NCI-H1092 (cell line): ENCODE data around the gene CAPSL.
"Not testable (repeated sequence)": the region's sequence is repeated elsewhere in the genome, so short reads cannot be mapped to it uniquely, and the experiment has no call there.

Experiments
- DNase-seq: peaks from one replicate; lab custom pipeline; 2025; lab: John Stamatoyannopoulos, UW

CAPSL gene

GRCh38 chr5:35904443-35905132, 33.8 kb downstream of the CAPSL start:
- no peak for DNase-seq

GRCh38 chr5:35903631-35904203, 34.7 kb downstream of the CAPSL start:
- DNase-seq = no peak

GRCh38 chr5:35902046-35902672, 36.3 kb downstream of the CAPSL start:
- no peak for DNase-seq

GRCh38 chr5:35900972-35901695, 37.3 kb downstream of the CAPSL start:
- DNase-seq = peak; percentile 10

- no peak for DNase-seq
Observed at GRCh38 chr5:35899800-35900199, 38.6 kb downstream of the CAPSL start.

- no peak for DNase-seq
Observed at GRCh38 chr5:35898952-35899660, 39.3 kb downstream of the CAPSL start.

GRCh38 chr5:35894131-35894530, 44.3 kb downstream of the CAPSL start:
- no peak for DNase-seq

GRCh38 chr5:35892799-35893198, 45.6 kb downstream of the CAPSL start:
- DNase-seq = not testable (repeated sequence)

- DNase-seq = no peak
Observed at GRCh38 chr5:35890021-35891020, 48.1 kb downstream of the CAPSL start.

- DNase-seq = no peak
Observed at GRCh38 chr5:35887321-35888100, 50.9 kb downstream of the CAPSL start.

GRCh38 chr5:35886381-35886780, 52.0 kb downstream of the CAPSL start:
- no peak for DNase-seq

GRCh38 chr5:35884773-35885172, 53.6 kb downstream of the CAPSL start:
- no peak for DNase-seq

- DNase-seq = no peak
Observed at GRCh38 chr5:35884191-35884769, 54.1 kb downstream of the CAPSL start.

GRCh38 chr5:35881758-35882157, 56.7 kb downstream of the CAPSL start:
- no peak for DNase-seq

GRCh38 chr5:35880156-35880555, 58.3 kb downstream of the CAPSL start:
- DNase-seq = no peak

- no peak for DNase-seq
Observed at GRCh38 chr5:35879649-35880048, 58.8 kb downstream of the CAPSL start.

- no peak for DNase-seq
Observed at GRCh38 chr5:35879096-35879495, 59.3 kb downstream of the CAPSL start.

GRCh38 chr5:35878079-35878478, 60.3 kb downstream of the CAPSL start:
- no peak for DNase-seq

- no peak for DNase-seq
Observed at GRCh38 chr5:35877655-35878054, 60.8 kb downstream of the CAPSL start.

GRCh38 chr5:35876922-35877321, 61.5 kb downstream of the CAPSL start:
- DNase-seq = no peak
